NCI-H2107 (cell line): Measurements from ENCODE around the gene ALOX15.
"Not testable (repeated sequence)": the region's sequence is repeated elsewhere in the genome, so short reads cannot be mapped to it uniquely, and the experiment has no call there.

Experiments used
- DNase-seq: peaks from one replicate; lab custom pipeline; 2025; lab: John Stamatoyannopoulos, UW

ALOX15 gene

DNA sequence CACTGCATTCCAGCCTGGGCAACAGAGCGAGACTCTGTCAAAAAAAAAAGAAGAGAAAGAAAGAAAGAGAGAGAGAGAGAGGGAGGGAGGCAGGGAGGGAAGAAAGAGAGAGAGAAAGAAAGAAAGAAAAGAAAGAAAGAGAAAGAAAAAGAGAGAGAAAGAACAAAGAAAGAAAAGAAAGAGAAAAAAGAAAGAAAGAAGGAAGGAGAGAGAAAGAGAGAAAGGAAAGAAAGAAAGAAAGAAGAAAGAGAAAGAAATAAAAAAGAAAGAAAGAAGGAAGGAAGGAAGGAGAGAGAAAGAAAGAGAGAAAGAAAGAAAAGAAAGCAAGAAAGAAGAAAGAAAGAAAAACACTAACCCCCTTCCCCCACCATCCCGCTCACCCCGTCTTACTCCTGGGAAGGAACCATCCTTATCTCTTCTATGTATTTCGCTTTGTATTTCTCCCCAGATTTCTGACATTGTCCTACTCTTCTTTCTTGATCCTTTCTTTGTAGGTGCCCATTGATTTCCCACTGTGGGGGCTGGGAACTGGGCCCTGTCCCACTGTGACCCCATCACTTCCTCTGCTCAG is 20.9 kb downstream of the ALOX15 start:
- DNase-seq, result no peak

DNA sequence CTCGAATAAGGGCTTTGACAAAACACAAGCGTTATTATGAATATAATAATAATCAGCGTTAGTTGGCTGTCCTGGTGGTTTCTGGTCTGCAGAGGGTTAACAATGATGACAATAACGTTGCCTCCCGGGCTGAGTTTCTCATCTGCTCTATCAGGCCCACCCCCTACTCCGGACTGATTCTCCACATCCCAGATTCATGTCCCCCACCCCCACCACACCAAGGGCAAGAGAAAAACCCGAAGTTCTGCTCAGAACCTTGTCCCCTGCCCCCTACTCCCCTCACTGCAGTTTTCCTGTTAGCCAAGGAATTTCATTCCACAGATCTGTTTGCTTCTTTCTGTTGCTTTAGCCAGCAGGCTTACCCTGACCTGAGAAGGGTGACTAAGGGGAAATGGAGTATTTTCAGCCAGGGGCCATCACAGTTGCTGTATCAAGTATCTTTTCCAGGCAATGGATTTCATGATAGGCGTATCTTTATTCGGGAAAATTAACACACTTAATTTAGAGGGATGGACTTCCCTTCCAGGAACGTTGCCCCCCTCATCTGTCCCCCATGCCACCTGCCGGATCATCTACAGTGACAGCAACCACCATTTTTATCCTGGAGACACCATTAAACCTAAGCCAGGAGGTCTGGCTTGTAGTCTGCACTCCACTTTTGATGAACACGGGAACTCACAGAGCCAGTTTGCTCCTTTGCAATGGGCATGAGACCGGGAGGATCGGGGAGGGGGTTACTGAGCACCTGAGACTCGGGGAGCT is 23.7 kb downstream of the ALOX15 start:
- no peak for DNase-seq

DNA sequence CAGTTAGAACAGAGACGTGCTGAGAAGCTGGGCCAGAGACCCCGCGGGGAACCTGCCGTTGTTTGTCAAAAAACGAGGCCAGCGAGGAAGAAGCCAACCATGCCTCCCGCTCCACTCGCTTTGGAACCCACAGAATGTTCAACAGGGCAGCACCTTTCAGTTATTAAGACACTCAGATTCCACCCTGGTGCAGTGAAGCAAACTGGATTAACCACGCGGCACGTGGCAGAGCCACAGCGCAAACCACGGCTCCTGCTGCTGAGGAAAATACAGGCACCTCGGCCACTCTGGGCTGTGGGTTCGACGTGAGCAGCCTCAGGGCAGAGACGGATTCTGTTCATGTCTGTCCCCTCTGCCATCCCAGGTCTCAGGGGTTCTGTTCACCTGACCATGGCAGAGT is 24.4 kb downstream of the ALOX15 start:
- no peak for DNase-seq

GRCh38 chr17:4616476-4616875 is 25.0 kb downstream of the ALOX15 start:
- DNase-seq, result no peak

GRCh38 chr17:4610656-4611055 is 30.8 kb downstream of the ALOX15 start:
- DNase-seq, result no peak

- no peak for DNase-seq
These were observed 31.3 kb downstream of the ALOX15 start for GRCh38 chr17:4610162-4610561.

GRCh38 chr17:4609761-4610160 is 31.7 kb downstream of the ALOX15 start:
- DNase-seq, result no peak

GRCh38 chr17:4607773-4608187 is 33.7 kb downstream of the ALOX15 start:
- no peak for DNase-seq

GRCh38 chr17:4607261-4607741 is 34.2 kb downstream of the ALOX15 start:
- DNase-seq, result no peak

DNA sequence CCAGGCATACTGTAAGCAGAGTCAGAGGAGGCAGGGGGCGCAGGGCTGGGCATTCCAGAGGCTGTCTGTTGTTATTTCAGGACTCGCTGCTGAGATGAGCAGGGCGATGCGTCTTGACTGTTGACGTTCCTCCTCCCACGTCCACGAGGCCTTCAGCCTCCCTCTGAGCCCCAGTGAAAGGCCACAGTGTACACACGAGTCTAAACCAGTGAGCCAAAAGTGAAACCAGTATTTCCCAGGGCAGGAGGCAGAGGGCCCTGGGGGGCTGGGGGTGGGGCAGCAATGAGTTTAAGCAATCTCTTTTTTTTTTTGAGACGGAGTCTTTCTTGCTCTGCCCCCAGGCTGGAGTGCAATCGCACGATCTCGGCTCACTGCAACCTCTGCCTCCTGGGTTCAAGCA is 35.7 kb downstream of the ALOX15 start:
- DNase-seq, result no peak

DNA sequence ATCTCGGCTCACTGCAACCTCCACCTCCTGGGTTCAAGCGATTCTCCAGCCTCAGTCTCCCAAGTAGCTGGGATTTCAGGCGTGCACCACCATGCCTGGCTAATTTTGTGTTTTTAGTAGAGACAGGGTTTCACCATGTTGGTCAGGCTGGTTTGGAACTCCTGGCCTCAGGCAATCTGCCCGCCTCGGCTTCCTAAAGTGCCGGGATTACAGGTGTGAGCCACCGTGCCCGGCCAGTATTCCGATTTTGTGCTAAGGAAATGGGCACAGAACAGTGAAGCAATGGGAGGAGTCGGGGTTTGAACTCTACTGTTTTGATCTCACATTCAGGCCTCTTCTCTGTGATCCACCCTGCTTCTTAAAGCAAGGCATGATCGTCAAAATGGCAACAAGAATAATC is 36.7 kb downstream of the ALOX15 start:
- not testable (repeated sequence) for DNase-seq

DNA sequence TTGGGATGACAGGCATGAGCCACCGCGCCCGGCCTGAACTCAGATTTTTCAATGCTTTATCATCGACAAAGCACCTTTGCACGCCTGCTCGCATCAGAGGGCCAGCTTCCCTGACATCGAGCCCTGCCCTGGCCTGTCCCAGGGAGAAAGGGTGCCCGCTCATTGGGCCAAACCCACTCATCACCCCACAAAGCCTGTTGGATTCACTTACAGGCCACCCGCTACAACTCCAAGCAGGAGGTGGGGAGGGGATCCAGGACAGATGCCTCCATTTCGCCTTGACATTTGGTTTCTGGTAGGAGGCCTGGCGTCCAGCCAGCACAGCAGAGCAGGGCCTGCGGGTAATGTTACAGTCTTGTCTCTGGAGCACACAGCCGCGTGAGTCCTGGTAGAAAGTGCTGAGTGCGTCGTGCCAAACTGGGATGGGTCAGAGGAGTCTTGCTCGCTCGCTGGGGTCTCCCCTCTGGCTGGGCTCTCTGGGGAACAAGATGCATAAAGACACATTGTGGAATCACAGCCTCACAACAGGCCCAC is 37.3 kb downstream of the ALOX15 start:
- DNase-seq, result peak; percentile 21

- DNase-seq, result no peak
These were observed 39.4 kb downstream of the ALOX15 start for GRCh38 chr17:4602041-4602440.

- DNase-seq, result no peak
These were observed 40.2 kb downstream of the ALOX15 start for GRCh38 chr17:4601326-4601725.

GRCh38 chr17:4600563-4600962 is 40.9 kb downstream of the ALOX15 start:
- DNase-seq, result no peak

GRCh38 chr17:4599505-4600281 is 41.8 kb downstream of the ALOX15 start:
- peak; percentile 41 for DNase-seq

GRCh38 chr17:4598776-4599504 is 42.5 kb downstream of the ALOX15 start:
- no peak for DNase-seq

DNA sequence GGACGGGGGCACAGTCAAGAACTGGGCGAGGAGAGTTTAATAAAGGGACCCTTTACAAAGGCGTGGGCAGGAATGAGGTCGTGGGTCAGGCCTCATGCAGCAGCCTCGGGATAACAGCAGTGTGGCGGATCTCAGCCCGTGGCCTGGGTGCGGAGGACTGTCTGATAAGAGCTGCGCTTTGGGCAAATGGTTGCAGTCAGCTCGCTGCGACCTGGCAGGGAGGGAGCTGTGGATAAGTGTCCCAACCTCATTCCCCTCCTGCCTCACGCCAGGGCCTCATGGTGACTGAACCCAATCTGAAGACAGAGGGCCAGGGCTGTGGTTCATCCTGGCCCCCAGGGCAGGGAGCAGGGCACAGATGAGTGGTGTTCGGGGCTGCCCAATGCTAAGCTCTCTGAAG is 43.5 kb downstream of the ALOX15 start:
- DNase-seq, result no peak

DNA sequence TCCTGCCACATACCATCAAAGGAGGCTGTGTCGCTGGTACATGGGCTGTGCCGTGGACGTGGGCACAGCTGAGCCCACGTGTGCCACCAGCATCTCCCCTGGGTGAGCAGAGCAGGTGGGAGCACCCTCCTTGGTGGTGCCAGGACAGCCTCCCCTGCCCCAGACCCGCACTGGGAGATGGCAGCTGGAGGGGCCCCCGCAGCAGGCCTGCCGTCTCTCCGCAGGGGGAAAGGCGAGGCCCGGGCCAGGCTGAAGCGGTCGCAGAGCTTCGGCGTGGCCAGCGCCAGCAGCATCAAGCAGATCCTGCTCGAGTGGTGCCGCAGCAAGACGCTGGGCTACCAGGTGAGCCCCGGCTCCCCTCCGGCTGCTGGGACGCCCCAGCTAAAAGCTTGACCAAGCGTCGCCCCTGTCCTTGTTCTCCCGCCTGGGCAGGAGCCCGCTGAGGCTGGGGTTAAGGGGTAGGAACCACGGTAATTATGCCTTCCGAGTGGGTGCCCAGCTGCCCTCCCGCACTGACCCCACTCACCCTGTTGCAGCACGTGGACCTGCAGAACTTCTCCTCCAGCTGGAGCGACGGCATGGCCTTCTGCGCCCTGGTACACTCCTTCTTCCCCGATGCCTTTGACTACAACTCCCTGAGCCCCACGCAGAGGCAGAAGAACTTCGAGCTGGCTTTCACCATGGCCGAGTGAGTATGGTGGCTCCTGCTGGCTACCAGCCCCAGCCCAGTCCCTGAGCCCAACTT is 44.7 kb downstream of the ALOX15 start:
- DNase-seq, result no peak

- not testable (repeated sequence) for DNase-seq
These were observed 45.7 kb downstream of the ALOX15 start for GRCh38 chr17:4595685-4596342.
